ENCODE measurements around the gene ELAVL2.

The ELAVL2 gene

DNA sequence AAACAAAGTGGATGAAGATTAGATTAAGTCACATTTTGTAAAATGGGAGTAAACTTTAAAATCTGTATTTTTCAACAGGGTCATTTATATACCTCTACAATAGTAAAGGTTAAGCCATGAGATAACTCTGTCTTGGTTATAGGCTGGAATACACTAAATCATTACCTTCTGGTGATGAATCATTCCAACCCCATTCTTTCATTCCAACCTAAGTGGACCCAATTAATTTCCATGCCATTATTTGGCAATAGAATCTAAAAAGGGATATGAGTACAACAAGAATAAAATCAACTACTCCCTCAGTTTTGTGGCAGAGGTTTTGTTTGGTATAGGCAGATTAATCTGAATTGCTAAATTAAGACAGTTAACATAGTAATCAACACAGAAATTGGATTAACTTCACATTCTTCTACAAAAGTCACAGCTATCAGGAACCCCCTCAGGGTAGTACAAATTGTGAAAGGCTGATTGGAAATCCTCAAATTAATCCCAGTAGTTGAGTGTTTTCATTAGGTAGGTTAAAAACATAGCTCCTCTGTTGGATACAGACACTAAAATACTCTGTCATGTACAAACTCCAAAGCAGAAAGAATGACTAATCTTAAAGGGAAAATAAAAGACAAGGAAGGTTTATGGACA, 54.2 kb downstream of the ELAVL2 start:
- no peak overlapping the region for H3K4me3 ChIP-seq (replicated peaks; ENCODE audit: low read depth, low read length)
- TF ChIP-seq, protein P1, sequence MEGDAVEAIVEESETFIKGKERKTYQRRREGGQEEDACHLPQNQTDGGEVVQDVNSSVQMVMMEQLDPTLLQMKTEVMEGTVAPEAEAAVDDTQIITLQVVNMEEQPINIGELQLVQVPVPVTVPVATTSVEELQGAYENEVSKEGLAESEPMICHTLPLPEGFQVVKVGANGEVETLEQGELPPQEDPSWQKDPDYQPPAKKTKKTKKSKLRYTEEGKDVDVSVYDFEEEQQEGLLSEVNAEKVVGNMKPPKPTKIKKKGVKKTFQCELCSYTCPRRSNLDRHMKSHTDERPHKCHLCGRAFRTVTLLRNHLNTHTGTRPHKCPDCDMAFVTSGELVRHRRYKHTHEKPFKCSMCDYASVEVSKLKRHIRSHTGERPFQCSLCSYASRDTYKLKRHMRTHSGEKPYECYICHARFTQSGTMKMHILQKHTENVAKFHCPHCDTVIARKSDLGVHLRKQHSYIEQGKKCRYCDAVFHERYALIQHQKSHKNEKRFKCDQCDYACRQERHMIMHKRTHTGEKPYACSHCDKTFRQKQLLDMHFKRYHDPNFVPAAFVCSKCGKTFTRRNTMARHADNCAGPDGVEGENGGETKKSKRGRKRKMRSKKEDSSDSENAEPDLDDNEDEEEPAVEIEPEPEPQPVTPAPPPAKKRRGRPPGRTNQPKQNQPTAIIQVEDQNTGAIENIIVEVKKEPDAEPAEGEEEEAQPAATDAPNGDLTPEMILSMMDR (IDR thresholded peaks at IDR 0.05; ENCODE audit: low read depth, low read length, missing control alignments) = no peak
- no peak for DNase-seq (ENCODE audit: extremely low read depth, low read depth)

DNA sequence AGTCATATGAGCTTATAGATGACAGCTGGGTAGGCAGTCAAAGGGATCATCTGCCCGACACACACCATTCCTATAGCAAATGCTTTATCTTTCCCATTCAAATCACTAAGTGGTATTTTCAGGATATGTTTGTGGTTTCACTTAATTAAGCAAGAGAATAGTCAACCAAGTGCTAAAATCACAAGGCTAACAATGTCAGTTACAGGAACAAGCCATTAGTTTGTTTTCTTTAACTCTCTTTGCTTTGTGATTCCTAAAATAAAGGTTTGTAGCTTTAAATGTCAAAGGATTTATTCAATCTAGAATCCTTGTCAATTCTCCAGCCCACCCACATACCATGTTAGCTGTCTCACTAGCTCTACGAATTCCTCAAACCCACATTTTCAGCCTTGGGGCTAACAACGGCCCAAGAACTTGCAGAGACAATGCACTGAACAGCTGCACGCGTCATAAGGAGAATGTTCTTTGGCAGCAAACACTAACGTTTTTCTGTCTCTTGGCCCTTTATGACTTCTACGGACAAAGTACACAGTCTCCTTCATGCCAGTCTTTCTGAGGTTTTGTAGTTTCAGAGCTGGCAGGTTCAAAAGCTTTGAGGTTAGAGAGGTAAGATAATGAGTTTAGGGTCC, 56.6 kb downstream of the ELAVL2 start:
- TF ChIP-seq, protein P1 (IDR thresholded peaks at IDR 0.05; ENCODE audit: low read depth, low read length, missing control alignments) = no peak
- no peak for DNase-seq (ENCODE audit: extremely low read depth, low read depth)
- H3K4me3 ChIP-seq (replicated peaks; ENCODE audit: low read depth, low read length) = no peak overlapping the region

DNA sequence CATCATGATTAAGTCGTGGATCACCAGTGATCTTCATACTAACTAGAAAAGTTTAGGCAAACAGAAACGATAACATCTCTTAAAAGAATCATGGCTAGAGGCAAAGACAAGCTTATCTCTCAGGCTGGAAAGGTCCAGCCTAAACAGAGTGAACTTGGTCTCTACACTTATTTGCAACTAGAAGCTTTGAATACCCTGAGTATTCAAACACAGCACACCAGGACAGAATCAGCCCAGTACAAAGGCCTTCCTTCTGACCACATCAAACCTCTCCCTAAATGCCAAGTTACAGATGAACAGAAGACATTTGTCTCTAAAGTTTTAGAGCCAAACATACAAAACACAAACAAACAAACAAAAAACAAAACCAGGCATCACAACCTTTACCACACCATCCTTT, 57.2 kb downstream of the ELAVL2 start:
- no peak for DNase-seq (ENCODE audit: extremely low read depth, low read depth)
- H3K4me3 ChIP-seq (replicated peaks; ENCODE audit: low read depth, low read length) = no peak overlapping the region
- TF ChIP-seq, protein P1 (IDR thresholded peaks at IDR 0.05; ENCODE audit: low read depth, low read length, missing control alignments) = no peak

DNA sequence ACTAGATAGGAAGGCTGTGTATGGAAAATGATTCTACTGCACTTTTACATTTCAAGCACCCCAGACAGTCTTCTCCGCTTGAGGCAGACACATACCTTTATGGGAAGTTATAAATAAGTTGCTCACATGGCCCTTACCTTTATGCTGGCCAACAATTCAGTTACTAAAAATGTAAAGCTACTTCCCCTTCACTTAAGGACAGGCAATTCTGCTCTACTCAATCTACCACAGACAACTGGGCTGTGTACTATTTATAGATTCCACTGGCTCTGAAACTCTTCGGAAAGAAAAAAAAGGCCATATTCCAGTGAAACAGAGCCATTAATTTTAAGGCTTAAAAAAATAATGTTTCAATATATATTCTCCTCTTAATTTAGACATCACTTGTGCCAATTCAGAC, 59.4 kb downstream of the ELAVL2 start:
- DNase-seq (ENCODE audit: extremely low read depth, low read depth) = no peak
- H3K4me3 ChIP-seq (replicated peaks; ENCODE audit: low read depth, low read length) = no peak overlapping the region
- TF ChIP-seq, protein P1 (IDR thresholded peaks at IDR 0.05; ENCODE audit: low read depth, low read length, missing control alignments) = no peak

DNA sequence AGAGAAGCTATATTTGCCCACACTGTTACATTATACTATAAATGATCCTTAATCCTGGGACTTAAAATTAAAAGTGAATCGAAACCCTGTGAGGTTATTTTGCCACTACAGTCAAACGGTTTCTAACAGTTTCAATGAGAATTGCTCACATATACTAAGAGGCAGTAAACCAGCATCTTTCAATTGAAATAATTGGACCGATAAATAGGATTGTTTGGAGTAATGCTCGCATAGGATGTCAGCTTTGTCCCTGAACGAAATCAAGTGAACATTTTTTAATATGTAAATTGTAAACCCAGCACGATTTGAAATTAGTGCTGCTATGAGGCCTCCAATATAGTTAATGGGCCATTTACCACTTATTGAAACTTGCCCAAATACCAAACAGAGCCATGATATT, 60.5 kb downstream of the ELAVL2 start:
- DNase-seq (ENCODE audit: extremely low read depth, low read depth) = no peak
- TF ChIP-seq, protein P1 (IDR thresholded peaks at IDR 0.05; ENCODE audit: low read depth, low read length, missing control alignments) = no peak
- no peak overlapping the region for H3K4me3 ChIP-seq (replicated peaks; ENCODE audit: low read depth, low read length)

DNA sequence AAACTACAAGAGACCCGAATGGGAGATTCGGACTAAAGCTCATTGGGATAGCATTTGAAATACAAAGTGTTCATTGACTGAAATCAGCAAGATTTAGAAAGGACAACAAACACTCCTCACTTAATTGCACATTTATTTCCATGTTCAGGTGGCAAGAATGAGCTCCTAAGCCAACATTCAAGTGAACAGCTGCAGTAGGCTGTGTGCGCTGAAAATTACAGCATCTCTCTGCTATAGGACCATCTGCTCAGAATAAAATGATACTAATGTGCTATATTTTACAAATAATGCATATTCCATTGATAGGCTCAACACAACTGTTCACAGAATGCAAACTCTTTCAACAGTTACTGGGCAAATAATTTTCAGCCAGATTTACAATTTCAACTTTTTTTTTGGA, 61.8 kb downstream of the ELAVL2 start:
- no peak for DNase-seq (ENCODE audit: extremely low read depth, low read depth)
- TF ChIP-seq, protein P1 (IDR thresholded peaks at IDR 0.05; ENCODE audit: low read depth, low read length, missing control alignments) = no peak
- no peak overlapping the region for H3K4me3 ChIP-seq (replicated peaks; ENCODE audit: low read depth, low read length)
